Activated CD4-positive, alpha-beta T cell treated with anti-CD3 and anti-CD28 coated beads, Interleukin-2, amount 10 ng/mL, durations not matched to agents 7 days and 5 days (primary cell): ENCODE measurements around the gene KCNJ12. TPM values are rescaled to one million over a fixed set of nuclear protein-coding genes. Genes with fewer than 3 reads are reported as not detected.
"Not testable (repeated sequence)": the region's sequence is repeated elsewhere in the genome, so short reads cannot be mapped to it uniquely, and the experiment has no call there.

Experiments
- CTCF ChIA-PET: fragments of 350-600 bp; sonication (Branson Sonifier 250); formaldehyde crosslinking; loops from one replicate; lab custom pipeline; 2021; ENCODE audit warnings: antibody characterized with exemption; lab: Charles Lee
- POLR2A ChIA-PET: fragments of 350-600 bp; sonication (Branson Sonifier 250); formaldehyde crosslinking; loops from one replicate; lab custom pipeline; 2021; ENCODE audit warnings: antibody characterized with exemption; lab: Charles Lee
- DNase-seq: peaks from one replicate; pipeline ENCODE4 v3.0.0-alpha.2; 2020
- H3K27ac Mint-ChIP-seq: one replicate; pipeline ENCODE4 v1.8.0; 2021; ENCODE audit warnings: mild to moderate bottlenecking, moderate library complexity, mixed read lengths
- H3K27me3 Mint-ChIP-seq: one replicate; pipeline ENCODE4 v1.8.0; 2021; ENCODE audit warnings: mixed read lengths
- H3K36me3 Mint-ChIP-seq: one replicate; pipeline ENCODE4 v1.8.0; 2021; ENCODE audit warnings: low read depth, mixed read lengths
- H3K4me1 Mint-ChIP-seq: one replicate; pipeline ENCODE4 v1.8.0; 2021; ENCODE audit warnings: mixed read lengths
- H3K4me3 Mint-ChIP-seq: one replicate; pipeline ENCODE4 v1.8.0; 2021; ENCODE audit warnings: mild to moderate bottlenecking, moderate library complexity, mixed read lengths
- H3K9me3 Mint-ChIP-seq: one replicate; pipeline ENCODE4 v1.8.0; 2021; ENCODE audit warnings: mixed read lengths
- total RNA-seq, 2 experiments: library from RNA; stranded (reverse); gene quantifications; one replicate each; pipeline ENCODE4 v1.2.3, GENCODE V29; 2021

Gene KCNJ12
- total RNA-seq, 2 experiments from 2014 or later: not detected

GRCh38 chr17:21344801-21345200, 31.4 kb upstream of the KCNJ12 start:
- CTCF ChIA-PET, H3K27ac Mint-ChIP-seq, H3K36me3 Mint-ChIP-seq, DNase-seq, POLR2A ChIA-PET, H3K9me3 Mint-ChIP-seq, H3K4me1 Mint-ChIP-seq, H3K27me3 Mint-ChIP-seq, H3K4me3 Mint-ChIP-seq: not testable (repeated sequence)

GRCh38 chr17:21345236-21345635, 30.9 kb upstream of the KCNJ12 start:
- ChIA-PET CTCF (no interaction called here), POLR2A (no interaction called here)
- H3K27me3 Mint-ChIP-seq: no peaks in the 10 kb centered on the region
- DNase-seq: no peak
- no peak overlapping the region for H3K27ac Mint-ChIP-seq
- no peaks in the 10 kb centered on the region for H3K9me3 Mint-ChIP-seq
- H3K36me3 Mint-ChIP-seq: no peaks in the 10 kb centered on the region
- H3K4me1 Mint-ChIP-seq: peaks cover 3% of the 10 kb centered on the region
- no peak overlapping the region for H3K4me3 Mint-ChIP-seq

- H3K36me3 Mint-ChIP-seq, H3K4me1 Mint-ChIP-seq, H3K9me3 Mint-ChIP-seq, H3K27ac Mint-ChIP-seq, H3K4me3 Mint-ChIP-seq, DNase-seq, H3K27me3 Mint-ChIP-seq, POLR2A ChIA-PET, CTCF ChIA-PET: not testable (repeated sequence)
Measured at GRCh38 chr17:21346107-21346506, 30.1 kb upstream of the KCNJ12 start.

- H3K4me1 Mint-ChIP-seq, H3K36me3 Mint-ChIP-seq, DNase-seq, CTCF ChIA-PET, POLR2A ChIA-PET, H3K27me3 Mint-ChIP-seq, H3K27ac Mint-ChIP-seq, H3K9me3 Mint-ChIP-seq, H3K4me3 Mint-ChIP-seq: not testable (repeated sequence)
Measured at GRCh38 chr17:21346651-21347250, 29.4 kb upstream of the KCNJ12 start.

GRCh38 chr17:21347660-21348059, 28.5 kb upstream of the KCNJ12 start:
- H3K27ac Mint-ChIP-seq, H3K36me3 Mint-ChIP-seq, CTCF ChIA-PET, DNase-seq, H3K9me3 Mint-ChIP-seq, H3K4me3 Mint-ChIP-seq, POLR2A ChIA-PET, H3K27me3 Mint-ChIP-seq, H3K4me1 Mint-ChIP-seq: not testable (repeated sequence)

GRCh38 chr17:21348081-21348925, 27.9 kb upstream of the KCNJ12 start:
- H3K27ac Mint-ChIP-seq, DNase-seq, H3K36me3 Mint-ChIP-seq, H3K27me3 Mint-ChIP-seq, CTCF ChIA-PET, H3K9me3 Mint-ChIP-seq, POLR2A ChIA-PET, H3K4me3 Mint-ChIP-seq, H3K4me1 Mint-ChIP-seq: not testable (repeated sequence)

GRCh38 chr17:21348926-21349261, 27.3 kb upstream of the KCNJ12 start:
- H3K9me3 Mint-ChIP-seq, H3K4me1 Mint-ChIP-seq, H3K4me3 Mint-ChIP-seq, H3K27me3 Mint-ChIP-seq, POLR2A ChIA-PET, H3K36me3 Mint-ChIP-seq, DNase-seq, CTCF ChIA-PET, H3K27ac Mint-ChIP-seq: not testable (repeated sequence)

- H3K9me3 Mint-ChIP-seq, H3K27me3 Mint-ChIP-seq, CTCF ChIA-PET, POLR2A ChIA-PET, H3K36me3 Mint-ChIP-seq, H3K4me1 Mint-ChIP-seq, H3K27ac Mint-ChIP-seq, H3K4me3 Mint-ChIP-seq, DNase-seq: not testable (repeated sequence)
Measured at GRCh38 chr17:21349358-21350050, 26.7 kb upstream of the KCNJ12 start.

GRCh38 chr17:21350495-21350894, 25.7 kb upstream of the KCNJ12 start:
- H3K9me3 Mint-ChIP-seq, H3K36me3 Mint-ChIP-seq, POLR2A ChIA-PET, H3K4me3 Mint-ChIP-seq, H3K27ac Mint-ChIP-seq, DNase-seq, H3K4me1 Mint-ChIP-seq, H3K27me3 Mint-ChIP-seq: not testable (repeated sequence)
- CTCF ChIA-PET: interaction anchor here (0.7 kb wide), 2 partner anchors 42 to 122 kb away, joined by 3 read pairs; no protein-coding TSS in a partner anchor

GRCh38 chr17:21351366-21352065, 24.6 kb upstream of the KCNJ12 start:
- ChIA-PET CTCF (no interaction called here), POLR2A (no interaction called here)
- Mint-ChIP-seq H3K27me3 (no peaks in the 10 kb centered on the region), H3K4me3 (no peak overlapping the region), H3K27ac (no peak overlapping the region), H3K4me1 (peaks cover 3% of the 10 kb centered on the region), H3K9me3 (no peaks in the 10 kb centered on the region), H3K36me3 (no peaks in the 10 kb centered on the region)
- no peak for DNase-seq

GRCh38 chr17:21352221-21352980, 23.8 kb upstream of the KCNJ12 start:
- H3K36me3 Mint-ChIP-seq: no peaks in the 10 kb centered on the region
- no peak for DNase-seq
- no peak overlapping the region for H3K4me3 Mint-ChIP-seq
- no peak overlapping the region for H3K27ac Mint-ChIP-seq
- ChIA-PET POLR2A (no interaction called here), CTCF (no interaction called here)
- no peaks in the 10 kb centered on the region for H3K27me3 Mint-ChIP-seq
- no peaks in the 10 kb centered on the region for H3K9me3 Mint-ChIP-seq
- peaks cover 3% of the 10 kb centered on the region for H3K4me1 Mint-ChIP-seq

- Mint-ChIP-seq H3K4me3 (no peak overlapping the region), H3K9me3 (no peaks in the 10 kb centered on the region), H3K27ac (no peak overlapping the region), H3K4me1 (peaks cover 3% of the 10 kb centered on the region), H3K36me3 (no peaks in the 10 kb centered on the region), H3K27me3 (no peaks in the 10 kb centered on the region)
- no peak for DNase-seq
- POLR2A ChIA-PET: no interaction called here
- CTCF ChIA-PET: no interaction called here
Measured at GRCh38 chr17:21352981-21353265, 23.2 kb upstream of the KCNJ12 start.
